ENCODE results near the gene MTHFR.

Gene MTHFR

GRCh38 chr1:11841245-11842153, 35.7 kb upstream of the MTHFR start:
- H3K9ac ChIP-seq (ENCODE audit: low read depth, low read length) = no peak overlapping the region
- H3K36me3 ChIP-seq (ENCODE audit: control insufficient read depth, insufficient read depth, low read length) = peaks cover 85% of the 10 kb centered on the region
- H3K27me3 ChIP-seq (ENCODE audit: control insufficient read depth, insufficient read depth, low read length) = no peaks in the 10 kb centered on the region
- H3K4me3 ChIP-seq (ENCODE audit: low read depth, low read length) = no peak overlapping the region
- H3K9me3 ChIP-seq (ENCODE audit: control insufficient read depth, insufficient read depth, low read length) = no peaks in the 10 kb centered on the region
- no peak overlapping the region for H3K27ac ChIP-seq (ENCODE audit: low read depth, low read length)
- H3K4me1 ChIP-seq (ENCODE audit: control insufficient read depth, insufficient read depth, low read length) = no peaks in the 10 kb centered on the region

GRCh38 chr1:11839727-11840705, 34.3 kb upstream of the MTHFR start:
- H3K9ac ChIP-seq (ENCODE audit: low read depth, low read length) = no peak overlapping the region
- H3K9me3 ChIP-seq (ENCODE audit: control insufficient read depth, insufficient read depth, low read length) = no peaks in the 10 kb centered on the region
- no peaks in the 10 kb centered on the region for H3K4me1 ChIP-seq (ENCODE audit: control insufficient read depth, insufficient read depth, low read length)
- H3K36me3 ChIP-seq (ENCODE audit: control insufficient read depth, insufficient read depth, low read length) = peaks cover 94% of the 10 kb centered on the region
- no peak overlapping the region for H3K4me3 ChIP-seq (ENCODE audit: low read depth, low read length)
- no peak overlapping the region for H3K27ac ChIP-seq (ENCODE audit: low read depth, low read length)
- no peaks in the 10 kb centered on the region for H3K27me3 ChIP-seq (ENCODE audit: control insufficient read depth, insufficient read depth, low read length)

GRCh38 chr1:11838349-11839272, 32.8 kb upstream of the MTHFR start:
- no peak overlapping the region for H3K27ac ChIP-seq (ENCODE audit: low read depth, low read length)
- no peaks in the 10 kb centered on the region for H3K9me3 ChIP-seq (ENCODE audit: control insufficient read depth, insufficient read depth, low read length)
- no peaks in the 10 kb centered on the region for H3K4me1 ChIP-seq (ENCODE audit: control insufficient read depth, insufficient read depth, low read length)
- no peak overlapping the region for H3K9ac ChIP-seq (ENCODE audit: low read depth, low read length)
- H3K36me3 ChIP-seq (ENCODE audit: control insufficient read depth, insufficient read depth, low read length) = peaks cover 96% of the 10 kb centered on the region
- no peaks in the 10 kb centered on the region for H3K27me3 ChIP-seq (ENCODE audit: control insufficient read depth, insufficient read depth, low read length)
- H3K4me3 ChIP-seq (ENCODE audit: low read depth, low read length) = no peak overlapping the region

- no peaks in the 10 kb centered on the region for H3K9me3 ChIP-seq (ENCODE audit: control insufficient read depth, insufficient read depth, low read length)
- no peaks in the 10 kb centered on the region for H3K4me1 ChIP-seq (ENCODE audit: control insufficient read depth, insufficient read depth, low read length)
- peaks cover 97% of the 10 kb centered on the region for H3K36me3 ChIP-seq (ENCODE audit: control insufficient read depth, insufficient read depth, low read length)
- H3K27me3 ChIP-seq (ENCODE audit: control insufficient read depth, insufficient read depth, low read length) = no peaks in the 10 kb centered on the region
- no peak overlapping the region for H3K4me3 ChIP-seq (ENCODE audit: low read depth, low read length)
- H3K9ac ChIP-seq (ENCODE audit: low read depth, low read length) = no peak overlapping the region
- no peak overlapping the region for H3K27ac ChIP-seq (ENCODE audit: low read depth, low read length)
Observed at GRCh38 chr1:11837767-11838348, 32.1 kb upstream of the MTHFR start.

- Histone ChIP-seq H3K36me3 (ENCODE audit: control insufficient read depth, insufficient read depth, low read length) (peaks cover 97% of the 10 kb centered on the region), H3K27me3 (ENCODE audit: control insufficient read depth, insufficient read depth, low read length) (no peaks in the 10 kb centered on the region), H3K27ac (ENCODE audit: low read depth, low read length) (no peak overlapping the region), H3K9me3 (ENCODE audit: control insufficient read depth, insufficient read depth, low read length) (no peaks in the 10 kb centered on the region), H3K9ac (ENCODE audit: low read depth, low read length) (no peak overlapping the region), H3K4me3 (ENCODE audit: low read depth, low read length) (no peak overlapping the region), H3K4me1 (ENCODE audit: control insufficient read depth, insufficient read depth, low read length) (no peaks in the 10 kb centered on the region)
Observed at GRCh38 chr1:11836955-11837766, 31.4 kb upstream of the MTHFR start.

GRCh38 chr1:11835441-11836225, 29.9 kb upstream of the MTHFR start:
- Histone ChIP-seq H3K4me3 (ENCODE audit: low read depth, low read length) (no peak overlapping the region), H3K9me3 (ENCODE audit: control insufficient read depth, insufficient read depth, low read length) (no peaks in the 10 kb centered on the region), H3K4me1 (ENCODE audit: control insufficient read depth, insufficient read depth, low read length) (no peaks in the 10 kb centered on the region), H3K27me3 (ENCODE audit: control insufficient read depth, insufficient read depth, low read length) (no peaks in the 10 kb centered on the region), H3K27ac (ENCODE audit: low read depth, low read length) (no peak overlapping the region), H3K36me3 (ENCODE audit: control insufficient read depth, insufficient read depth, low read length) (peaks cover 90% of the 10 kb centered on the region), H3K9ac (ENCODE audit: low read depth, low read length) (no peak overlapping the region)

- peaks cover 87% of the 10 kb centered on the region for H3K36me3 ChIP-seq (ENCODE audit: control insufficient read depth, insufficient read depth, low read length)
- H3K27ac ChIP-seq (ENCODE audit: low read depth, low read length) = no peak overlapping the region
- no peaks in the 10 kb centered on the region for H3K4me1 ChIP-seq (ENCODE audit: control insufficient read depth, insufficient read depth, low read length)
- no peak overlapping the region for H3K4me3 ChIP-seq (ENCODE audit: low read depth, low read length)
- H3K27me3 ChIP-seq (ENCODE audit: control insufficient read depth, insufficient read depth, low read length) = no peaks in the 10 kb centered on the region
- no peak overlapping the region for H3K9ac ChIP-seq (ENCODE audit: low read depth, low read length)
- H3K9me3 ChIP-seq (ENCODE audit: control insufficient read depth, insufficient read depth, low read length) = no peaks in the 10 kb centered on the region
Observed at GRCh38 chr1:11833900-11834299, 28.1 kb upstream of the MTHFR start.

GRCh38 chr1:11833497-11833896, 27.7 kb upstream of the MTHFR start:
- Histone ChIP-seq H3K4me3 (ENCODE audit: low read depth, low read length) (no peak overlapping the region), H3K9me3 (ENCODE audit: control insufficient read depth, insufficient read depth, low read length) (no peaks in the 10 kb centered on the region), H3K27me3 (ENCODE audit: control insufficient read depth, insufficient read depth, low read length) (no peaks in the 10 kb centered on the region), H3K4me1 (ENCODE audit: control insufficient read depth, insufficient read depth, low read length) (no peaks in the 10 kb centered on the region), H3K27ac (ENCODE audit: low read depth, low read length) (no peak overlapping the region), H3K36me3 (ENCODE audit: control insufficient read depth, insufficient read depth, low read length) (peaks cover 88% of the 10 kb centered on the region), H3K9ac (ENCODE audit: low read depth, low read length) (no peak overlapping the region)

GRCh38 chr1:11831945-11832725, 26.4 kb upstream of the MTHFR start:
- no peaks in the 10 kb centered on the region for H3K4me1 ChIP-seq (ENCODE audit: control insufficient read depth, insufficient read depth, low read length)
- H3K9ac ChIP-seq (ENCODE audit: low read depth, low read length) = no peak overlapping the region
- no peaks in the 10 kb centered on the region for H3K9me3 ChIP-seq (ENCODE audit: control insufficient read depth, insufficient read depth, low read length)
- no peak overlapping the region for H3K4me3 ChIP-seq (ENCODE audit: low read depth, low read length)
- H3K27ac ChIP-seq (ENCODE audit: low read depth, low read length) = no peak overlapping the region
- peaks cover 87% of the 10 kb centered on the region for H3K36me3 ChIP-seq (ENCODE audit: control insufficient read depth, insufficient read depth, low read length)
- H3K27me3 ChIP-seq (ENCODE audit: control insufficient read depth, insufficient read depth, low read length) = no peaks in the 10 kb centered on the region

All from HUES48 (cell line).